GM18867 (cell line): ENCODE data around the gene NFE2.

Source experiments
- ATAC-seq: cut with Tn5 transposase; IDR thresholded peaks from one replicate; pipeline ENCODE4 v1.9.1; 2021; ENCODE audit warnings: mild to moderate bottlenecking, moderate library complexity; ENCODE audit not compliant: unreplicated experiment

Gene NFE2

DNA sequence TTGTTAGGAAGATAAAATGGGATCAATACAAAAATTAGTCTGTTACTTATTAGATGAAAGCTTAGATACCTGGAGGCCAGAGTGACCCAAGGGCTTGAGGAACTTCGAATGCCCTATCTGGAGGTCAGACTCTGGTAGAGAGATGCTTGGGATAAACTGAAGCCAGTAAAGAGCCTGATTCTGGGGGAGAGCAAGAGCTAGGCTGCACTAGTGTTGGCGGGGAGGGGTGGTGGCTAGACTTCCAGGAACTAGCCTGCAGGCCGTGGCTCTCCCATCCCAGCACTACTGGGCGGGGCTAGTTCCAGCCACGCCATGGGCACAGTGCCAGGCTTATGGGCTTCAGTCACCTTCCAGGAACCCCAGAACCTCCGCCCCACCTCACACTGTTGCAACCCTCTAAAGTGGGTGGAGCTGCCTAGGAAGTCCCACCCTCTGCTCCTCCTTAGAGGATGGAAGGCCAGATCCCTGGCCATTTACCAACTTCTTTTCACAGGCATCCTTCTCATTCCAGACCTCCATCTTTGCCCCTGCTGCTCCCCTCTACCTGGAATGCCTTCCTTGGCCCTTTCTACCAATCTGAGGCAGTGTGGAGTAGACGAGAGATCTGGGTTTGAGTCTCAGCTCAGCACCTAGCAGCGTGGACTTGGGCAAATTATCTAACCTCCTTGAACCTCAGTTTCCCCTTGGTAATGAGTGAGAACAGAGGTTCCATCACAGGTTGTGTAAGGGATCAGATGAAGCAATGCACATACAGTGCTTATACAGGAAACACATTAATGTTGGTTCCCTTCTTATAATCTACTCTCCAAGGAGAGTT is 6.3 kb upstream of the NFE2 start:
- ATAC-seq = no peak

DNA sequence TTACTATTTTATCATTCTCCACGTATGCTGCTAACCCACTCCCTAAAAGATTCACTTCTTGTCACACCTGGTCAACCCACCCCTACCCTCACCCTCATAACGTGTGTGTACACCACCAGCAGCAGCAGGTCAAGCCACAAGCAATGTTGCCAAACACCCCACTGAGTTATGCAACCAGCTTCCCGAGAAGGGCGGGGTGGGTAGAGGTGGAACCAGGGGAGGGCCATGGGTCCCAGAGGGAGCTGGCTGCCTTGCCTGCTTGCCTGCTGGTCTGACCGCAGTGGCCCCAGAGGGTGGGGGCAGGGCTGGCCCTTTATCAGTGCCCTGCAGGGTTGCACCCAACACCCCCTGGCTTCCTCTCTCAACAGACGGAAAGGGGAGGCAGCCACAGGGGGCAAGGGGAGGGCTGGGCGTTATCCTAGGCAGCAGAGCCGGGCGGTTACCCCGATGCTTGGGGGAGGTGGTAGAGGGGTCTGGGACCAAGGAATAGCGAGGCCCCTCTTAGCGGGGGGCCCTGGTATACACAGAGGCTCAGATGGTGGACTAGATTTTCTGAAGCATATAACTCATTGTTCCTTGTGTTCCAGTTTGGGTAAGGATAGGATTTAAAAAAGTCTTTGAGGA is 3.5 kb upstream of the NFE2 start:
- no peak for ATAC-seq

DNA sequence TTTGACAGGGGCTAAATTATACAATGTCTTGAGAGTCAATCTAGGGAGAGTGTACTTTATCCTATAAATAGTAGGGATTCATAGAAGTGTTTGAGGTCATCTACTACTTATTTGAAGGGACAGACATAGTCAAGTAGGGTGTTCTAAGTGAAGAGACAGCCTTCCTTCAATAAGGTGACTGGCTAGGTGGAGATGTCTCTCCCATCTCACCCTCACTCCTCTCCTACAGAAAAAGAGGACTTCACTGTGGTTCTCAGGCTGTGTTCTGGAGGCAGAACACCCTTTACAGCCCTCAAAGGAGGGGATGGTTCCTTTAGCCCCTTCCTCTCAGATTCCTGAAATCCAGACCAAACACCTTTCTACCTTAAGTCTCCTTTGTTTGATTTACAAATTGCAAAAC is 2.8 kb upstream of the NFE2 start:
- no peak for ATAC-seq

DNA sequence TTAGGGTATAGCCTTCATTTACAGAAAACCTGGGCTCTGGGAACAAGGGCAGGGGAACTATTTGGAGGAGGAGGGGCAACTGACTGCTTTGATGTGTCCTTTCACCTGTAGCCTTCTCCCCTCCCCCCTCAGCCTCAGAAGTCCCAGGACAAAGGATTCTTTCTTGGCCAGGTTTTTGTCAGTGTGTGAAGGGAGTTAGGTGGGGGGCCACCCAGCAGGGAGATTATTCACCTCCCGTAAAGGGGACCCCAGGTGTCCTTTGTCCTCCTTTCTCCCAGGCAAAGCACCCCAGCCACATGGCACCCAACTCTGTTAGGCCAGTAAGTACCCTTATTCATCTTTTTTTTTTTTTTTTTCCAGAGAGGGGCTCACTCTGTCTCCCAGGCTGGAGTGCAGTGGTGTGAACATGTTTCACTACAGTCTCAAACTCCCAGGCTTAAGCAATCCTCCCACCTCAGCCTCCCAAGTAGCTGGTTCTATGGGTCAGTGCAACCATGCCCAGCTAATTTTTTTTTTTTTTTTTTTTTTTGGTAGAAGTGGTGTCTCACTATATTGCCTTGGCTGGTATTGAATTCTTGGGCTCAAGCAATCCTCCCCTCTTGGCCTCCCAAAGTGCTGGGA is 723 bp upstream of the NFE2 start:
- no peak for ATAC-seq

DNA sequence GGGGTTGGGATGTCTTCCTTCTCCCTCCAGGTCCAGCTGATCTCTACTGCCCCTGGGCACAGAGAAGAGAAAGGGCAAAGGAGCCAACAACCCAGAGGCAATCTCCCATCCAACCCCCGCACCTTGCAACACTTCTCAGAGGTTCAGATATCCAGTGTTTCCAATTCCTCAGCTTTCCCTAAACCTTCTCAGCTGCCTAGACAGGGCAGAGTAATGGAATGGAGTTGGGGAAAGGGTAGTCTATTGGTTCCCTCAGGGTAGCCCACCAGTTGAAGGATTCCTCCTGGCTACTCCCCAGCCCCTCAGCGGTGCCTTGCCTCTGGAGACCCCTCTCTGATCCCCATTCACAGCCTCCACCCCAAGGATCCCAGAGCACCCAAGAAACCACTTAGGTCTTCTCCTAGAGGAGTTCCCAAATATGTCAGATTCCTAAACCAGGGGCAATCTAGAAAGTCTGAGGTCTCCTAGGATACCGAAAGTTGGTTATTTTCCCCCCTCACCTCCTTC is 537 bp downstream of the NFE2 start:
- no peak for ATAC-seq

DNA sequence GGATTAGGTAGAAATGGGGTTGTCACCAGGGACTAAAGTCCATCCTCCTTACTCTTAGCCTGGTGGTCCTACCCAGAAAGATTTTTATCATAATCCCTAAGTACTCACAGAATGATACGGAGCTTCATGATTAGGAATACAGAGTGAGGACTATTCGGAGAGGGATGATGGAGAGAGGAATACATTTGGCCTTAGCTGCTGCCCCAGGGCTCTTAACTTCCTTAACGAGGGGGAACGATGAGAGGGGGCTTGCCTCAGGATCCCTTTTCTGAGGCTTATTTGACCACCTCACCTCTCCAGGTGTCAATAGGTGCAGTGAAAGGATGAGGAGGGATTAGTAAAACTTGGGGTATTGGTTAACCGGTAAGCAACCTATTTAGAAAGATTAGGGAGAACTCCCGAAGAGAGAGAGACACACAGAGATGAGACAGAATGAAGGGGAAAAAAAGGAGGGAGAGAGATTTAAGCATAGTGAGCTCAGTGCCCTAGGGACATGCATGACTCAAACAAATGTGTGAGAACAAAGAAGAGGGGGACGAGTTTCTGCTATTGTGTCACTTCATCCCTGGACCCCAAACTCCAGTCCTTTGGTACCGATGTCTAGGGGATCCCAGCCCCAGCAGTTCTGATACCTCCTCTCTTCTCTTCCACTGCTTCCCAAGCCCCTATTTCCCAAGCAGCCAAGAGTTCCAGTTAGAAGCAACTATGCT is 1.1 kb downstream of the NFE2 start:
- no peak for ATAC-seq

DNA sequence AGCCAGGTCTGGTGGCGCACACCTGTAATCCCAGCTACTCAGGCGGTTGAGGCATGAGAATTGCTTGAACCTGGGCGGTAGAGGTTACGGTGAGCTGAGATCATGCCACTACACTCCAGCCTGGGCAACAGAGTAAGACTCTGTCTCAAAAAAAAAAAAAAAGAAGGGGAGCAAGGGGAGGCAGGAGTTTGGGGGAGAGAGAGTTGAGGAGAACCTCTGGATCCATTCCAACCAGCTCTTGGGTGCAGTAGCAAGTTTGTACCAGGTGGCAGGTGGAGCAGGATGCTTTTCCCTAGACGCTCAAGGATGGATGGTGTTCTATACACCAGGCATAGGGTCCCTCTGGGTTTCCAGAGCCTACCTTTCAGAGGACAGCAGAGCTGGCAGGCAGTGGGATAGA is 1.9 kb downstream of the NFE2 start:
- no peak for ATAC-seq

DNA sequence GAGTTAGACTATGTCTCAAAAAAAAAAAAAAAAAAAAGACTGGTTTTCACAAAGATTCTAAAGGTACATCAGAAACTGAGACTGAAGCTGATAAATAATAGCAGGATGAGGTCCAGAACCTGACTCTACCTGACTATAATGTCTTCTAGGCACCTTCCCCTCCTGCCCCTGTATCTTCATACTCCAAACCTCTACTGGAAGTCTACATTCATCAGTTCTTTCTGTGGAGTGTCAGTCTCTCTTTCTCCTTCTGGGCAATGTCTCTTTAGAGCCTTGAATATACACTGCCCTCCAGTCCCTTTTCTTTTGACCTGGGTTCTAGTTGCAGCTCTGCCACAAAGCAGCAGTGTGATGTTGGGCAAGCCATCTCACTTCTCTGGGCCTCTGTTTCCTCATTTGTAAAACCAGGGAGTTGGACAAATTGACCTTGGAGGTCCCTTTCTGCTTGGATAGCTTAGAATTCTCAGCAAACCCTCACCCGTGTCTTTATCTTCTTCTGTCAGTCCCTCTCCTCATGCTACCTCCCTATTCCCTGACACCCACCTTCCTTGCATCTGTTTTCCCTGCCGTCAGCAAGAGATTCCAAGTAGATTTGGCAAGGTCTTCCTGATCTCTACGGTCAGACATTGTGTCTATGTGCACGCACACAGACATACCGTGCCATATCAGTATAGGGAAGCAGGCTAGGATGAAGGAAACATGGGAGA is 4.3 kb downstream of the NFE2 start:
- no peak for ATAC-seq

DNA sequence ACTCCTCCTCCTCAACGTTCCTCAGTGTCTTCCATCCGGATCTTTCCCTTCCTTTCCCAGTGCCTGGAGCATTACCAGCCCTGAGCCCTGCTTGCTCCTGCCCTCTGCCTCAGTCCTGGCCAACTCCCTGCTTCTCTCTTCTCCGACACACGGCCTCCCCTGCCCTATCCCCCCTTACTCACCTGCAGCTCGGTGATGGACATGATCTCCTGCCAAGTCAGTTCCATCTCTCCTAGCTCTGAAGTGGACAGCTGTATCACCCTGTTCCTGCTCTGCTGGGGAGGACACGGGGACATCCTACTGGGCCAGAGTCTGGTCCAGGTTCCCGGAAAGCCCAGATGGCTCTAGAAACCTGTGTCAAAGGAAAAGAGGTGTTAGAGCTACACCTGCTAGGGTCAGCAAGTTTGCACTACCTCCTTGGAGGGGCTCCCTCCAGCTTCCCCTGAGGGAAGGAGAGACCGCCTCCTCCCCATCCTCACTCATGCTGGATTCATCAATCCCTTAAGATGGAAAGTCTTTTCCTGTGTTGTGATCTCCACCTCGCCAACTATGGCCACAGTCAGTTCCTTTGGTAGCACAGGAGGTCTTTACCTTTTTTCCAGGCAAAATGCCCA is 5.8 kb downstream of the NFE2 start:
- no peak for ATAC-seq

DNA sequence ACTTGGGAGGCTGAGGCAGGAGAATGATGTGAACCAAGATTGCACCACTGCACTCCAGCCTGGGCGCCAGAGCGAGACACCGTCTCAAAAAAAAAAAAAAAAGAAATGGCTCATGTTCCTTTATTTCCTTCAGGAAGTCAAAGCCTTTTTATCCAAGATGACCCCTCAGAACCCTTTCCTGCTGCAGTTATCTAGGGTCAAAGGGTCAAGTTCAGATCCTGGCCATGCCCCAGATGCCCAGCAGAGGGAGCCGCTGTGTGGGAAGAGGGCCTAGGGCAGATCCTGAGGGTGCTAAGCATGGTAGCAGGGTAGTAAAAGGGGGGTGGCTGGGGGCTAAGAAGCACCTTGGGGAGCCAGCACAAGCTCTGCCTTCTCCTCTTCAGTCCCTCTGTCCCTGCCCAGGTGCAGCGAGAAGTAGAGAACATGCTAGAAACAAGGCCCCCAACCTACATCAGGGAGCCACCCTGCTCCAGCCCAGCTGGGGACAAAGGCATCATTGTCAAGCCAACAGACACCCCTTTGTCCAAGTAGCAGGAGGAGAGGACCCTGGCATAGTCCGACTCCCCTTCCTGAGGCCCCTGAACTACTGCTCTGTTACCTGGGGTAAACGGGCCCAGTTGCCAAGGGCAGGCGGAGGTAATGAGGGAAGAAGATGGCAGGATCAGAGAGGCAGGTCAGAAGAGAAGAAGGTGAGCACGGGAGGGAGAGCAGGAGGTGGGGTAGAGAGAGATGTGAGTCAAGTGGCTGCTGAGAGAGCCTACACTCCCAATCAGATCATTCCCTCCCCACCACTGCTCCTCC is 6.5 kb downstream of the NFE2 start:
- ATAC-seq = peak; percentile 67

DNA sequence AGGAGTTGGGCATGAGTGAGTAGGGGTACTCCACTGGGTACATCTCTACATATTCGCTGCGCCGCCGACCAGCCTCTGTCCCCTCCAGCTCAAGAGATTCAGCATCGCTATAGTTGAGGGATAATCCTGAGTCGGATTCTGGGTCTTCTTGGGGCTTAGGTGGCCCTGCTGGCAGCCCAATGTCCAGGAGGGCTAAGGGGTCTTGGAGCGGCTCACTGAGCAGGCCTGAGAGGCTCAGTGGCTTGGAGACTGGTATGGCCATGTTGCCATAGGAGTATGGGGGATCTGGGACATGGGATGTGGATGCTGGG is 7.9 kb downstream of the NFE2 start:
- no peak for ATAC-seq

DNA sequence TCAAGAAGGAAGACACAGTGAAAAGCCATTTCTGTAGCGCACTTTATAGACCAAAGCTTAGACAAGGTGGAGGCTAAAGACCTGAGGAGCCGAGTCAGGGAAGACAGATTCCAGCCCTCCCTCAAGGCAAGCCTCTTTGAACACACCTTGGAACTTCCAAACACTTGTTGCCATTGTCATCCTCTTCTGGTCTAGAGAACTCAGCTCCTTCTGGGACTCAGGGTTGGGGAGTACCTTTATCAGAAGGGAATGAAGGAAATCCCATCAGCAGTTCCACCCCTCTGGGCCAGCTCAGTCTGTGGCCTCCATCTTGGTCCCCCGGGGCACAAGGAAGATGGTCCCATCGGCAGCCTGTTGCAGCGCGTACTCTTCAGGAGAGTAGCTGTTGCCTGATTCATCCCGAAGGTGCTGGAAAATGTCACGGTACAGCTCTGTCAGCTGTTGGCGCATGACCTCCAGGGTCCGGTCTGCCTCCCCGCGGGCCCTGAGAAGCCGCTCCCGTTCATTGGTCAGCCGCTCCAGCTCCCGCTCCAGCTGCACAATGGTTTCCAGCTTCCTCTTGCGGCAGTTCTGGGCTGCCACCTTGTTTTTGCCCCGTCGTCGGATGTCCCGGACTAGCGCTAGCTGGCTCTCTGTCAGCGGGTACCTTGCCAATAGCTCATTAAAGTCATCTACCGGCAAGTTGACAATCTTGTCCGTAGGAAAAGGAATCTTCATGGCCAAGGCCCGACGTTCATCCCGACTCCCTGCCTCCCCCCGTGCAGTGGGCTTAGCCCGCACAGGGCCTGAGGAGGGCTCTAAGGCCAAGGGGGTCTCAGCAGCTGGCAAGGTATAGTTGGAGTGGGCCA is 8.5 kb downstream of the NFE2 start:
- ATAC-seq = no peak

DNA sequence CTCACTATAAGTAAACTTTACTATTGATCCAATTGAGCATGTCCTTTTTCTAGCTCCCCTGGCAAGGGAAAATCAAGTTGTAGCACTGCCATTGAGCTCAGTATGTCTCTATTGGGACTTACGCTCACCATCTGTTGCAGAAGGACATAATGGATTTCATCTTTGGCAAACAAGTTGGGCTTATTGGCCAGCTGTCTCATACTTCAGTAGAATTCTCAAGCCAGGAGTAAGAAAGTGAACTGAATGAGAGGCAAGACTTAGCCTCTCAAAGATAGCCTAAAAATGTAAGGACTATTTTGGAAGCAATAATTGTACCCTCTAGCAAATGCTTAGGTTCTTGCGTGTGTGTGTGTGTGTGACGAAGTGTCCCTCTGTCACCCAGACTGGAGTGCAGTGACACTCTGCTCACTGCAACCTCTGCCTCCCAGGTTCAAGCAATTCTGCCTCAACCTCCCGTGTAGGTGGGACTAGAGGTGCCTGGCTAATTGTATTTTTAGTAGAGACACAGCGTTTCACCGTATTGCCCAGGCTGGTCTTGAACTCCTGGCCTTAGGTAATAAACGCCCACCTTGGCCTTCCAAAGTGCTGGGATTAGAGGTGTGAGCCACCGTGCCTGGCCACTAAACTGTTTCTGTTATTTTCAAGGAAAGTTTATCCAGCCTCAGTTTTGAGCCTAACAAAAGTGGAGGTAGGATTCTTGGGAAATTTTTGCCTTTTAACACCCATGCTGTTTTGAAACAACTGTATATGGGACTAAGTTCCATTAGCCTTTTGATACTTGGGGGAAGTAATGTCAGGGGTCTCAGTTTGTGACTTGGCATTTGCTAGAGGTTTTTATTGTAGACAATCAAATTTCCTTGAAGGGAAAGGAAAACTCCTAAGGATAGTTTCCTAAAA is 13.3 kb downstream of the NFE2 start:
- no peak for ATAC-seq

DNA sequence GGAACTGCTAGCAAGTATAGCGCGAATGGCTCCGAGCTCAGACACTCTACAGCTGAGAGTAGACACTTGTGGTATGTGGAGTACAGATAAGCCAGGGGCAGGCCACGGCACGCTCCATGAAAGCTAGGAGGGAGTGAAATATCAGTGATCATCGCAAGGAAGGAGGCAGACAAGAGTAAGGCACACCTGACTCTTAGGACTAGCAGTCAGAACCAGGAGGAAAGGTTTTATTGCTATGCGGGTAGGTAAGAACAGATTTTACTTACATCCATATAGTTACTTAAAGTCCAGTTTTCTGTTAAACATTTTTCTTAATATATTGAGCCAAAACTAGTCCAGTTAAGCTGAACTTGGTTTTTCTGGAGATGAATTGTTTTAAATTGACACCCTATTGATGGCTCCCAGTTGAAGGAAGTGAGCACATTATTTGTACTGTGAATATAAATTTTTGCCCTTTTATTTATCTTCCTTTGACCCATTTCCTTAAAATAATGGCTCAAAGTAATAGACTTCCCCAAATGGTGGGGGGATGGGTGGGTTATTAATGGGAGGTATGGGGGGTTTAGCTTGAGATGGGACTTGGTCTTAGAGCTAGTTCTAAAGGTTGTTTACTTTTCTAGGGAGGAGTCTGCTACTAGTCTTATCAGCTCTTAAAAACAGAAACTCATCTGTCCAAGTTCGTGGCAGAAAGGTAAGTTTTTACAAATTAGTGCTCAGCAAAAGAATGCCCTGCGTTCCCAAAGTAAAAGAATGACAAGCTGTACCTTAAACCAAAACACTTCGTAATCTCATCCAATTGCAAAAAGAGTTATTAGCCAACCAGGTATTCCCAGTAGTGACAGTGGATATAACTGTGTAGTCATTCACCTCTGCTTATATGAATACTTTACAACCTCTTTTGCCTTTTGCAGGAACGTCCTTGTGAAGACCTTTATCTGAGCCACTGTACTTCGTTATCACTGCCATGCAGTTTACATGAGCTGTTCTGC is 14.5 kb downstream of the NFE2 start:
- no peak for ATAC-seq

DNA sequence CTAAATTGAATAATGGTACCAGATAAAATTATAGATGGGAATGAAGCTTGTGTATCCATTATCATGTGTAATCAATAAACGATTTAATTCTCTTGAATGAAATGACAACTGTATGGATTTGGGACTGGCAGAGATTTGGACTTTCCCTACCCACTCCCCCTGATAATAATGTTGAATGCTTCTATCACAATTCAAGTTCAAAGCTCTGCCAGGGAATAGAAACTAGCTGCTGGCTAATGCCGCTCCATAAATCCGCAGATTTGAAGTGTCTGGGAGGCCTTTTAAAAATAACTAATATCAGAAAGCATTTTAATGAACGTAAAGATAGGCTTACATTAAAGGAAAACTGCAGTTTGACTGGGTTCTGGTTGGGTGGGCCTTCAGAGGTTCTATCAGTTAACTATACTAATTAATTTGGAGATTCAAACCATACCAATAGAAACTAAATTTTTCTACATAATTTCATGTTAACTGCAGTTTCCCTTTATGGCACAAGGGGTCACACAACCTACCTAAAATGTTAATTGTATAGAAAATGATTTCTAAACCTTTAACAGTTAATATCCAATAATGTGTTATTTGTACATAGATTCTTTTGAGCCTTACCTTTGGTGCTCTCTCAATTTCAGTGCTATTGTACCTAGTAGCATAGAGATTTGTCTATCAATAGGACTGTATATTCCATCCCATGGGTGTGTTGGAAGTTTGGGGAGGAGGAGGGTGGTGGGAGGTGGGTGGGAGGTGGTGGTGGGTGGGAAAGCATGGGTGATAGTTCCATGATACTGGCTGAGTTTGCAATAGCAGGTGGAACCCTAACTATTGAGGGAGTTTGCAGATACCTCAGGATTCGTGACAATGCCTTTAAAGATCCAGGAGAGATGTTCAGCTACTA is 15.4 kb downstream of the NFE2 start:
- ATAC-seq = no peak
